HuH-7.5 (cell line): Measurements from ENCODE around the gene SCFD2.

Experiments used
- DNase-seq: peaks from one replicate; pipeline ENCODE4 v3.0.0; 2011; ENCODE audit warnings: low spot score

The SCFD2 gene

GRCh38 chr4:52983563-52984303, 382.1 kb downstream of the SCFD2 start:
- DNase-seq, result peak; percentile 73

DNA sequence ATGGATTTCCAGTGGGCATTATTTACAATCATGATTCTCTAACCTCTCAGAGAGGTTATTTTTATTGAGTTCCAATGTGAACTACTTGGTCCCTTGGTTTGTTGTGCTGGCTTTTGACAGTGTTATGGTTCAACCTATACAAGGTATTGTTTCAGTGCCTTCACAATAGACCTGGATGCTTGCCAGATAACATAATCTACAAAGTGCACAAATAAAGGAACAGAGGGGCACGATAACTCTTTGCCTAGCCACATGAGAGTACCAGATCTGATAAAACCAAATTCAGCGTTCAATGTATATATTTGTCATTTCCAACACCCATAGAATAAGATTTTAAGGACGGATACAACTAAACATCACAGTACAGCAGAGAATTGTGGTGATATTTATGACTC, 382.9 kb downstream of the SCFD2 start:
- DNase-seq, result no peak

DNA sequence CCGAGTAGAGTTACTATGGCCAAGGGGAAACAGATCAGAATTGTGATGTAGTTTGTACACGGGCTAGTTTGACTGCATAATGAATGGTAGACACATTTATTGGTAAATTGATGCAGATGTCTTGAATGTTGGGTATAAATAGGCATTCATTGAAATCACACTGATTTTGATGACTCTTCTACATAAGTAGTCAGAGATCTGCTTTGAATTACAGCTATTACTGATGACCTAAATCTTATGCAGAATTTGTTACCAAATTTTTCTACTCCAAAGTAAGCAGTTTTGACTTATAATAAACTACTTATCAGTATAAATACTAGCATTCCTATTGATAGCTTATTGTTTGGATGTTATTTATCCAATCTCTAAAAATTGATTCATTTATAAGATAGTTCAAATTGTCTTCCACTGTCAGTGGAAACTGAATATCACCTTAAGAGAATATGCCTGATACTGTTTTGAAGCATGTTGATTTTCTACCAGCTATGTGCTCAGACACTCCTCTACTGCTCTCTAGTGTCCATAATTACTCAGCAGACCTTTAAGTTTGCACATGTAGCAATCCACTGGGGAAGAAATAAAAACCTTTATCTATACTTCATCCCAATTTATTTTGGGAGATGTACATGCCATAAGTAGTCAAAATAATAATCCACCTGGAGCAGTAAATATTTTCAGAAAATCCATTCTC, 383.5 kb downstream of the SCFD2 start:
- peak; percentile 75 for DNase-seq

DNA sequence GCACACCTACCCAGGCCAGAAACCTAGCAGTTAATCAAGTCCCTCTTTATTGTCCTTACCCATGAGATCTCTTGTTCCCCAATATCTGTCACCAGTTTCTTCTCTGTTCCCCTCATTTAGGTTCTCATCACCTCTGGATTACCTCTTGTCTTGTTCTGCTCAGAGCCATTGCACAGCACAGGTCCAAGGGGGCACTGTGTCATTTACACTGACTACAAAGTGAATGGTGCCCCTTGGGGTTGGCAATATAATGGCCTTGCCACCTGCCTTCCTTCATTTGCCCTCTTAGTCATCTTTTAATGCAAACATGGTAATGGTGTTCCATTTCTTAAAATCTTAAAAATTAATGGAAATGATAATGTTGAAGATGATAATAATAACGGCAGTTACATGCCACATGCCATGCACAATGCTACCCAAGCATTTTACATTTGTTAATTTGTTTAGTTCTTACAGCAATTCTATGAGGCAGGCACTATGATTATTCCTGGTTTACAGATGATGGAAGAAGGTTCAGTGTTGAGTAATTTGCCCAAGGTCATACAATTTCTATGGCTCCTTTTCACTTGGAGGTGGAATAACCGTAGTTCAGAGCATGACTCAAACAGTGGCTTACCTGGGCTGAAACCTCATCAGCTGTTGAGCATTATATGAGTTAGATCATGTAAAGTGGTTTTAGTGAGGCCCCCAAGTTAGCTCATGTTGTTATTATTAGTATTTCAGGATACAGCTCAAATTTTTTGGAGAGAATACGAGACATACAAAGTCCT, 385.9 kb downstream of the SCFD2 start:
- DNase-seq, result no peak

- no peak for DNase-seq
These were observed 386.8 kb downstream of the SCFD2 start for GRCh38 chr4:52979020-52979419.

- DNase-seq, result no peak
These were observed 388.6 kb downstream of the SCFD2 start for GRCh38 chr4:52977252-52977651.

- DNase-seq, result no peak
These were observed 389.2 kb downstream of the SCFD2 start for GRCh38 chr4:52976523-52977230.

DNA sequence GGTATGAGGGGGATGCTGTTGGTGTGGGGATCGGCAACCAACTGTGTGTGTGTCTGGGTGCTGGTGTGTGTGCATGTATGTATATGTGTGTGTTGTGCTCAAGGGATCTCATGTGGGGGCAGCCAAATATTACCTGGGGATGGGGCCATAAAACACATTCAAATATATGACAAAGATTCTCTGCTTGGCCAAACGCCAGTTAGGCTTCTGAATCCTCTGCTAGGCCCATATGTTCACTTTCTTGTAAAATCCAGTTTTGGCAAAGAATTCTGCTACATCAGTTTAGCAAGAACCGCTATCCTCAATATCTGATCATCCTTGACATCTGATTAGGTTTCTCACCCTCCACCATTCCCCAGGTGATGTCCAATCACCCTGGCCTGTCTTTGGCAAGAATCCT, 397.2 kb downstream of the SCFD2 start:
- DNase-seq, result no peak

- no peak for DNase-seq
These were observed 397.6 kb downstream of the SCFD2 start for GRCh38 chr4:52968241-52968640.

GRCh38 chr4:52966781-52967180, 399.1 kb downstream of the SCFD2 start:
- DNase-seq, result no peak

DNA sequence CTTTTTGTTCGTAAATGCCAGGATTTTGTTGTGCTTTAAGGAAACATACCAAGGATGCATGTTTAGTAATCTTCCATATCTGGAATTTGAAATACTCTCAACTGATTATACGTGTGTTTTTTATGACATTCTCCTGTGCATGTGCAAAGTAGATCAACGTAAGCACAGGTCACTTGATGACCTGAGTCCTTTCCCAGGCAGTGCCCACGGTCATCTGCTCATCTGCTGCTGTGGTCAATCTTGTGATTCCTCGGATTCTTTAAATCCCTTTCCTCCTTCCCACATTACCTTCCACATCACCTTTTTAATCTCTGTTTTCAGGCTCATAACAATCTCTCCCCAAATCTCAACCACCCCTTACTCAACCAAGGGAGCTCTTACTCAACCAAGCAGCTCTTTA, 399.7 kb downstream of the SCFD2 start:
- DNase-seq, result no peak

GRCh38 chr4:52964561-52965101, 401.2 kb downstream of the SCFD2 start:
- no peak for DNase-seq

- DNase-seq, result no peak
These were observed 401.9 kb downstream of the SCFD2 start for GRCh38 chr4:52964011-52964410.

GRCh38 chr4:52962721-52963120, 403.1 kb downstream of the SCFD2 start:
- no peak for DNase-seq

- DNase-seq, result no peak
These were observed 404.0 kb downstream of the SCFD2 start for GRCh38 chr4:52961666-52962412.

DNA sequence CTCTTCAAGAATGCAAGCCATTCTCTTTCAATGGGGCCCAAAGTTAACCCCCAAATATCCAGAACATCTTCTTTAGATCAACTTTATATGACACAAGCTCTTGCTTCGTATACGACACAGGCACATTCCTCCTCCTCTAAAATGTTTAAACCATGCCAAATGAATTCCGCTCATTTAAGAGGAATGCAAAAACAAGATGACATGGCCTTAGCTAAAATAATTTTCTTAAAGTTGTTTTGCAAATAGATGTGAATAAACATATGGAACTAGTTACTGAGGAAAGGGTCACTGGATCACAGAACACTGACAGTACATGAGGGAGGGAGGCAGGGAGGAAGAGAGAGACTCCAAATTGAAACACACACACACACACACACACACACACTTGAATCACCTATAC, 406.3 kb downstream of the SCFD2 start:
- DNase-seq, result no peak

DNA sequence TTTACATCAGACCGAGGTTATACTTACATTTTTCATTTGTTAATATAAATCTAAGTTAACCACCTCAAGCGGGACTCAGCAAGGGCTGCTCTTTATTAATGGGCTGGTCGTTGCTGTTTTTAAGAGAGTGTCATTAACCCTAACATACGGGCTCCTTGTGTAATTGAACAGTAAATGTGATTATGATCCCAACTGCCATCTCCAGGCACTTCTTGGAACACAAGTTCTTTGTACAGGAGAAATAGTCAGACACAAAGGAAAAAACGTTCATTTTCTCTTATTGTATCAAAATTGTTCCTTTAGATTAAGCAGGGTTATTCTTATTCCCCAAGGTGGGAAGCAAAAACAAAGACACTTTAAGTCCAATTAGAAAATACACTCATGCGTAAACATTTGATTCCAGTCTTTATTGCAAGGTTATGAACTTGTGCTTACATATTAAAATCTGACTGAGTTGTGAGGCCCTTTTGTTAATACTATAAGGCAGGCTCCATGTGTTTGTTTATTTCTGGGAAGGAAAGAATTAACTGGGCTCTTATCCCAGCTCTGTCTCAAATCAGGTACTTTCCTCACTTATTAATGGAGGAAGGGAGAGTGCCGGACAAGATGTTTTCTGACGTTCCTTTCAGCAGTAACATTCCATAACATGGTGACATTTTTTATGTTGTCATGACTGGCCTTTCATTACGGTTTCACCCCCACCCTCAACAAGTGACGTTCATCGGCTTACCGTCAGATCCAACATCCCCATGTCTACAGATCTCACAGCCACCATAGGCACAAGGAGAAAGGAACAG, 407.8 kb downstream of the SCFD2 start:
- no peak for DNase-seq

- no peak for DNase-seq
These were observed 408.6 kb downstream of the SCFD2 start for GRCh38 chr4:52957220-52957686.

- no peak for DNase-seq
These were observed 409.2 kb downstream of the SCFD2 start for GRCh38 chr4:52956691-52957090.

GRCh38 chr4:52954560-52955170, 411.2 kb downstream of the SCFD2 start:
- DNase-seq, result no peak
